ENCODE measurements around the gene TLE2. TPM values are rescaled to one million over a fixed set of nuclear protein-coding genes. Genes with fewer than 3 reads are reported as not detected.

Gene TLE2
- total and polyA plus RNA-seq, 9 of the 15 experiments (the other 6 are each of a cell fraction or from before 2014, with no cell fraction given) = 0.35 to 13.1 (median 6.2) TPM

DNA sequence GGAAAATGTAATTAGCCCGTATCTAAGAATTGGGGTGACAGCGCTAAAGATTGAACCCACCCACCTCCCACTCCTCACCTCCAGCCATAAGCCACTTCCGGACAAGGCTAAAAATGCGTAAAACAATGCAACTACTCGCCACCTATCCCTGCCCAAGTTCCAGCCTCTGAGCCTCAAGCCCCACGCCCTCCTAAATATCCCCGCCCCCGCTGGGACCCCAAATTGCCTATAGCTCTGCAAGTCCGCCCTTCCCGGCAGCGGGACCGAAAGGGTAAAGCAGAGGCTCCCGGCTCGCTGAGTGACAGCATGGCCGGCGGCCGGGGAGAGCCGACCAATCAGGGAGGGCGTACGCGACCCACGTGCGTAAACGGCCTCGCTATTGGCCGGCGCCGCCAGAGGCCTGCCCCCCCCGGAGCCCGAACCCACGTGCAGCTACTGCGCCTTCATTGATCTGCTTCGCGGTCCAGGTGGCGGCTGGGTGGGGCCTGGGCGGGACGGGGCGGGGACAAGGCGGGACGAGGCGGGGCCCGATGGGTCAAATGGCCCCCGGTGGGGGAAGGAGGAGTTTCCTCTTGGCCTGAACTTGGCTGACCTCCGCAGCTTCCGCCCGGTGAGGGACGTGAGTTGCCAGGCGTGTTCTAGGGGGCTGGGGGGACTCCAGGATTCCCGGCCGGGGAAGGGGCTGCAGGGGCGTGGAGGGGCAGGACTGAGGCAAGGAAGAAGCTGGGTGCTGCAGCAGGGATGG, 51.9 kb downstream of the TLE2 start, which contains the start of gene TLE6 (continued):
- TF ChIP-seq ZNF511 (CRISPR knock-in tag; IDR thresholded peaks at IDR 0.05) = no peak
- TF ChIP-seq ZNF263 (CRISPR knock-in tag; IDR thresholded peaks at IDR 0.05; ENCODE audit: borderline replicate concordance) = no peak; the same call in 1 of the 2 replicates
- no peak for TF ChIP-seq HDAC8 (tag; IDR thresholded peaks at IDR 0.05)
- TF ChIP-seq POLR2AphosphoS5 (IDR thresholded peaks at IDR 0.05; ENCODE audit: control insufficient read depth, insufficient read depth, low read depth, low read length) = peak; percentile 37; the same call in 1 of the 2 replicates
- TF ChIP-seq MTA3 (IDR thresholded peaks at IDR 0.05; ENCODE audit: borderline replicate concordance) = no peak
- TF ChIP-seq BHLHE40 (IDR thresholded peaks at IDR 0.05; ENCODE audit: low read length) = peak; percentile 94
- no peak for TF ChIP-seq C11orf30 (IDR thresholded peaks at IDR 0.05; ENCODE audit: low read depth)
- no peak for TF ChIP-seq BRCA1 (IDR thresholded peaks at IDR 0.05)
- no peak for TF ChIP-seq BRCA1 (CRISPR knock-in tag; IDR thresholded peaks at IDR 0.05)
- no peak for TF ChIP-seq MTA2 (IDR thresholded peaks at IDR 0.05; ENCODE audit: low read depth)
- peak; percentile 99 to 100 for TF ChIP-seq MNT (conservative IDR thresholded peaks at IDR 0.05)
- TF ChIP-seq NUFIP1 (IDR thresholded peaks at IDR 0.05; ENCODE audit: partially characterized antibody) = no peak
- no peak for TF ChIP-seq CHD1 (IDR thresholded peaks at IDR 0.05; ENCODE audit: low read length)
- no peak for TF ChIP-seq ZNF512 (tag; IDR thresholded peaks at IDR 0.05)
- TF ChIP-seq FOXM1 (IDR thresholded peaks at IDR 0.05; ENCODE audit: low read depth) = peak; percentile 38
- 0 out of 2 replicates have a peak, but pooled peaks have one; percentile 38 for TF ChIP-seq FOXM1 (CRISPR knock-in tag; IDR thresholded peaks at IDR 0.05; ENCODE audit: low read depth)
- no peak for TF ChIP-seq NR2C2 (CRISPR knock-in tag; IDR thresholded peaks at IDR 0.05)
- TF ChIP-seq NR2C2 (tag; IDR thresholded peaks at IDR 0.05) = peak; percentile 94
- TF ChIP-seq DIDO1 (tag; IDR thresholded peaks at IDR 0.05; ENCODE audit: low read depth) = no peak
- TF ChIP-seq PHF20 (IDR thresholded peaks at IDR 0.05; ENCODE audit: partially characterized antibody) = peak; percentile 58
- TF ChIP-seq MBD1 (CRISPR knock-in tag; IDR thresholded peaks at IDR 0.05) = no peak
- TF ChIP-seq ZNF324 (CRISPR knock-in tag; IDR thresholded peaks at IDR 0.05) = no peak
- TF ChIP-seq, protein P1, sequence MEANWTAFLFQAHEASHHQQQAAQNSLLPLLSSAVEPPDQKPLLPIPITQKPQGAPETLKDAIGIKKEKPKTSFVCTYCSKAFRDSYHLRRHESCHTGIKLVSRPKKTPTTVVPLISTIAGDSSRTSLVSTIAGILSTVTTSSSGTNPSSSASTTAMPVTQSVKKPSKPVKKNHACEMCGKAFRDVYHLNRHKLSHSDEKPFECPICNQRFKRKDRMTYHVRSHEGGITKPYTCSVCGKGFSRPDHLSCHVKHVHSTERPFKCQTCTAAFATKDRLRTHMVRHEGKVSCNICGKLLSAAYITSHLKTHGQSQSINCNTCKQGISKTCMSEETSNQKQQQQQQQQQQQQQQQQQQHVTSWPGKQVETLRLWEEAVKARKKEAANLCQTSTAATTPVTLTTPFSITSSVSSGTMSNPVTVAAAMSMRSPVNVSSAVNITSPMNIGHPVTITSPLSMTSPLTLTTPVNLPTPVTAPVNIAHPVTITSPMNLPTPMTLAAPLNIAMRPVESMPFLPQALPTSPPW (CRISPR knock-in tag; IDR thresholded peaks at IDR 0.05) = peak; percentile 98
